ENCODE measurements around the gene GRAMD2B.

Gene GRAMD2B

DNA sequence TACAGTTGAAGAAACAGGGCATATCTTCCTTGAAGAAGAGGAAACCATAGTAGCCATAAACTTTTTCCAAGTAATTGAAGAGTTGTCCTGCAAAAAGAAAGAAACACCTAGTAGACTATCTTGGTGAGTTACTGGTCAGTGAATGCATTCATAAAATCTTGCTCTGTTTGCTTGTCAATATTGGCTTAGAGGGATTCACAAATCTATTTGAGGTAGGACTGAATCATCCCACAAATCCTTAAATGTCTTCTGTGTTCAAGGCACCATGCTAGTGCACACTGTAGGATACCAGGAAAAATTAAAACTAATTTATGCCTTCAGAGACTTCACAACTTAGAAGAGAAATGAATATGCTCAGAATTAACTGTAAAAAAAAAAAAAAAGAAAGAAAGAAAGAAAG, 57.6 kb downstream of the GRAMD2B start:
- H3K36me3 ChIP-seq (replicated peaks; ENCODE audit: insufficient read depth, low read length), result no peaks in the 10 kb centered on the region
- DNase-seq, result no peak
- H3K9ac ChIP-seq (ENCODE audit: low read length), result no peak overlapping the region

DNA sequence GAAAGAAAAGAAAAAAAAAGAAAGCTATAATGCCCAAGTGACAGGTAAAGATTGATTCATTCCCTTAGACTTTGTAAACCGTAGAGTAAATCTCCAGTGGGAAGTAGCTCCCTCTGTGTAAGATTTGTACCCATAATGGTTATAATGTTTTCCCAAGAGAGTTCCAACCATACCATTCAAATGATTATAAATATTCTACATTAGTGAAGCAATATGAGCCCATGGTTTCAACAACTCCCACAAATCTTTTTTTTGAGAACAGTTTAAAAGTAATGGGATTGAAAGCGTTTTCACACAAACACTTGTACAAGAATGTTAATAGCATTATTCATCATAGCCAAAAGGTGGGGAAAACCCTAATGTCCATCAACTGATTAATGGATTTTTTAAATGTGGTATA, 58.0 kb downstream of the GRAMD2B start:
- H3K9ac ChIP-seq (ENCODE audit: low read length), result no peak overlapping the region
- no peak overlapping the region for H3K4me3 ChIP-seq (ENCODE audit: low read length)
- H3K9me2 ChIP-seq (replicated peaks; ENCODE audit: insufficient read depth, low read length), result no peaks in the 10 kb centered on the region
- H3K27me3 ChIP-seq (replicated peaks; ENCODE audit: insufficient read depth, low read length), result no peaks in the 10 kb centered on the region
- H3K79me2 ChIP-seq (ENCODE audit: low read length), result no peaks in the 10 kb centered on the region
- H3K9me3 ChIP-seq (replicated peaks; ENCODE audit: insufficient read depth, low read length), result no peaks in the 10 kb centered on the region
- no peak overlapping the region for H2AFZ ChIP-seq (ENCODE audit: low read length)
- no peak overlapping the region for H3K27ac ChIP-seq (ENCODE audit: low read length)
- DNase-seq, result no peak
- H3F3A ChIP-seq (ENCODE audit: insufficient read depth, low read length), result no peaks in the 10 kb centered on the region
- H3K4me1 ChIP-seq (ENCODE audit: low read length), result no peaks in the 10 kb centered on the region
- no peaks in the 10 kb centered on the region for H4K20me1 ChIP-seq (ENCODE audit: insufficient read depth, low read length)
- TF ChIP-seq EZH2 (optimal IDR thresholded peaks at IDR 0.05; ENCODE audit: low read depth, low read length), result no peak
- TF ChIP-seq, protein P1, sequence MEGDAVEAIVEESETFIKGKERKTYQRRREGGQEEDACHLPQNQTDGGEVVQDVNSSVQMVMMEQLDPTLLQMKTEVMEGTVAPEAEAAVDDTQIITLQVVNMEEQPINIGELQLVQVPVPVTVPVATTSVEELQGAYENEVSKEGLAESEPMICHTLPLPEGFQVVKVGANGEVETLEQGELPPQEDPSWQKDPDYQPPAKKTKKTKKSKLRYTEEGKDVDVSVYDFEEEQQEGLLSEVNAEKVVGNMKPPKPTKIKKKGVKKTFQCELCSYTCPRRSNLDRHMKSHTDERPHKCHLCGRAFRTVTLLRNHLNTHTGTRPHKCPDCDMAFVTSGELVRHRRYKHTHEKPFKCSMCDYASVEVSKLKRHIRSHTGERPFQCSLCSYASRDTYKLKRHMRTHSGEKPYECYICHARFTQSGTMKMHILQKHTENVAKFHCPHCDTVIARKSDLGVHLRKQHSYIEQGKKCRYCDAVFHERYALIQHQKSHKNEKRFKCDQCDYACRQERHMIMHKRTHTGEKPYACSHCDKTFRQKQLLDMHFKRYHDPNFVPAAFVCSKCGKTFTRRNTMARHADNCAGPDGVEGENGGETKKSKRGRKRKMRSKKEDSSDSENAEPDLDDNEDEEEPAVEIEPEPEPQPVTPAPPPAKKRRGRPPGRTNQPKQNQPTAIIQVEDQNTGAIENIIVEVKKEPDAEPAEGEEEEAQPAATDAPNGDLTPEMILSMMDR (IDR thresholded peaks at IDR 0.05; ENCODE audit: low read length), result no peak
- TF ChIP-seq EZH2phosphoT487 (IDR thresholded peaks at IDR 0.05; ENCODE audit: low read length), result no peak
- H3K36me3 ChIP-seq (replicated peaks; ENCODE audit: insufficient read depth, low read length), result no peaks in the 10 kb centered on the region
- no peak overlapping the region for H3K4me2 ChIP-seq (ENCODE audit: low read depth, low read length)

More for the DNA sequence above, 57.6 kb downstream of the GRAMD2B start:
- Histone ChIP-seq H3K27ac (ENCODE audit: low read length) (no peak overlapping the region), H2AFZ (ENCODE audit: low read length) (no peak overlapping the region), H3K9me2 (replicated peaks; ENCODE audit: insufficient read depth, low read length) (no peaks in the 10 kb centered on the region), H3K27me3 (replicated peaks; ENCODE audit: insufficient read depth, low read length) (no peaks in the 10 kb centered on the region), H4K20me1 (ENCODE audit: insufficient read depth, low read length) (no peaks in the 10 kb centered on the region), H3K4me3 (ENCODE audit: low read length) (no peak overlapping the region), H3K4me1 (ENCODE audit: low read length) (no peaks in the 10 kb centered on the region), H3K4me2 (ENCODE audit: low read depth, low read length) (no peak overlapping the region), H3K79me2 (ENCODE audit: low read length) (no peaks in the 10 kb centered on the region), H3K9me3 (replicated peaks; ENCODE audit: insufficient read depth, low read length) (no peaks in the 10 kb centered on the region), H3F3A (ENCODE audit: insufficient read depth, low read length) (no peaks in the 10 kb centered on the region)
- no peak for TF ChIP-seq EZH2phosphoT487 (IDR thresholded peaks at IDR 0.05; ENCODE audit: low read length)
- TF ChIP-seq, protein P1 (IDR thresholded peaks at IDR 0.05; ENCODE audit: low read length), result no peak
- TF ChIP-seq EZH2 (optimal IDR thresholded peaks at IDR 0.05; ENCODE audit: low read depth, low read length), result no peak

DNA sequence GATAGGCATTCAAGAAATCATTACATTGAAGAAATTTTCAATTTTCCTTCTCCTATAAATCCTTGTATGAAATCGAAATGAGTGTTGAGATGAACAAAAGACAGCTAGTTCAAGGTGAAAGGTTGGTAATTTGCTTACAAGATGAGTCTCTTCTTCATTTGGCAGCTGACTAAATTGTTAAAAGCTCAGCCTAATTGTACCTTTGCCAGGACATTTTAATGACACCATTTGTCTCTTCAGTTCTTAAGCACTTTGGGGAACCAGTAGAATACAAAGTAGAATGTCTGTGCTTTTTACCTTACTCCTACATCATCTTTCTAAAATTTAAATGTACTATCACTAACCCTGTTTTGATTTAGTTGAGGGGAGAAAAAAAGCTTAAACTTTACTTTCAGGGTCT, 59.4 kb downstream of the GRAMD2B start:
- H3K79me2 ChIP-seq (ENCODE audit: low read length), result no peaks in the 10 kb centered on the region
- H3K27me3 ChIP-seq (replicated peaks; ENCODE audit: insufficient read depth, low read length), result no peaks in the 10 kb centered on the region
- H3K4me1 ChIP-seq (ENCODE audit: low read length), result no peaks in the 10 kb centered on the region
- H3K27ac ChIP-seq (ENCODE audit: low read length), result no peak overlapping the region
- no peak overlapping the region for H2AFZ ChIP-seq (ENCODE audit: low read length)
- H3K36me3 ChIP-seq (replicated peaks; ENCODE audit: insufficient read depth, low read length), result no peaks in the 10 kb centered on the region
- DNase-seq, result no peak
- H3K4me2 ChIP-seq (ENCODE audit: low read depth, low read length), result no peak overlapping the region
- H3F3A ChIP-seq (ENCODE audit: insufficient read depth, low read length), result no peaks in the 10 kb centered on the region
- no peaks in the 10 kb centered on the region for H4K20me1 ChIP-seq (ENCODE audit: insufficient read depth, low read length)
- H3K9ac ChIP-seq (ENCODE audit: low read length), result no peak overlapping the region
- TF ChIP-seq EZH2phosphoT487 (IDR thresholded peaks at IDR 0.05; ENCODE audit: low read length) (no peak), EZH2 (optimal IDR thresholded peaks at IDR 0.05; ENCODE audit: low read depth, low read length) (no peak)
- TF ChIP-seq, protein P1 (IDR thresholded peaks at IDR 0.05; ENCODE audit: low read length), result no peak
- H3K9me2 ChIP-seq (replicated peaks; ENCODE audit: insufficient read depth, low read length), result no peaks in the 10 kb centered on the region
- no peaks in the 10 kb centered on the region for H3K9me3 ChIP-seq (replicated peaks; ENCODE audit: insufficient read depth, low read length)
- no peak overlapping the region for H3K4me3 ChIP-seq (ENCODE audit: low read length)
